ENCODE data around the gene NMS.

- TF ChIP-seq CTCF (IDR thresholded peaks at IDR 0.05; ENCODE audit: insufficient read depth, low read depth, low read length) (no peak), EZH2 (IDR thresholded peaks at IDR 0.05; ENCODE audit: insufficient read depth, low read length) (no peak)
Measured at GRCh38 chr2:100522430-100522829, 52.1 kb downstream of the NMS start.
